T-helper 1 cell treated with Interleukin-12 subunit alpha and Interleukin-12 subunit beta and Interleukin-4 antibody, amounts not matched to agents 30 μg/mL and 1 μg/mL, for 36 hours (primary cell): ENCODE data around the gene ITIH2.
"Not testable (repeated sequence)": the region's sequence is repeated elsewhere in the genome, so short reads cannot be mapped to it uniquely, and the experiment has no call there.

Experiments used
- H3K27ac Mint-ChIP-seq: one replicate; pipeline ENCODE4 v1.8.0; 2021; ENCODE audit warnings: mild to moderate bottlenecking, mixed read lengths
- H3K27me3 Mint-ChIP-seq: one replicate; pipeline ENCODE4 v1.8.0; 2021; ENCODE audit warnings: low read depth, mixed read lengths
- H3K36me3 Mint-ChIP-seq: one replicate; pipeline ENCODE4 v1.8.0; 2021; ENCODE audit warnings: low read depth, mixed read lengths
- H3K4me1 Mint-ChIP-seq: one replicate; pipeline ENCODE4 v1.8.0; 2021; ENCODE audit warnings: low read depth, mixed read lengths
- H3K4me3 Mint-ChIP-seq: one replicate; pipeline ENCODE4 v1.8.0; 2021; ENCODE audit warnings: mild to moderate bottlenecking, moderate library complexity, mixed read lengths
- H3K9me3 Mint-ChIP-seq: one replicate; pipeline ENCODE4 v1.8.0; 2021; ENCODE audit warnings: mixed read lengths

Gene ITIH2, protein sequence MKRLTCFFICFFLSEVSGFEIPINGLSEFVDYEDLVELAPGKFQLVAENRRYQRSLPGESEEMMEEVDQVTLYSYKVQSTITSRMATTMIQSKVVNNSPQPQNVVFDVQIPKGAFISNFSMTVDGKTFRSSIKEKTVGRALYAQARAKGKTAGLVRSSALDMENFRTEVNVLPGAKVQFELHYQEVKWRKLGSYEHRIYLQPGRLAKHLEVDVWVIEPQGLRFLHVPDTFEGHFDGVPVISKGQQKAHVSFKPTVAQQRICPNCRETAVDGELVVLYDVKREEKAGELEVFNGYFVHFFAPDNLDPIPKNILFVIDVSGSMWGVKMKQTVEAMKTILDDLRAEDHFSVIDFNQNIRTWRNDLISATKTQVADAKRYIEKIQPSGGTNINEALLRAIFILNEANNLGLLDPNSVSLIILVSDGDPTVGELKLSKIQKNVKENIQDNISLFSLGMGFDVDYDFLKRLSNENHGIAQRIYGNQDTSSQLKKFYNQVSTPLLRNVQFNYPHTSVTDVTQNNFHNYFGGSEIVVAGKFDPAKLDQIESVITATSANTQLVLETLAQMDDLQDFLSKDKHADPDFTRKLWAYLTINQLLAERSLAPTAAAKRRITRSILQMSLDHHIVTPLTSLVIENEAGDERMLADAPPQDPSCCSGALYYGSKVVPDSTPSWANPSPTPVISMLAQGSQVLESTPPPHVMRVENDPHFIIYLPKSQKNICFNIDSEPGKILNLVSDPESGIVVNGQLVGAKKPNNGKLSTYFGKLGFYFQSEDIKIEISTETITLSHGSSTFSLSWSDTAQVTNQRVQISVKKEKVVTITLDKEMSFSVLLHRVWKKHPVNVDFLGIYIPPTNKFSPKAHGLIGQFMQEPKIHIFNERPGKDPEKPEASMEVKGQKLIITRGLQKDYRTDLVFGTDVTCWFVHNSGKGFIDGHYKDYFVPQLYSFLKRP

DNA sequence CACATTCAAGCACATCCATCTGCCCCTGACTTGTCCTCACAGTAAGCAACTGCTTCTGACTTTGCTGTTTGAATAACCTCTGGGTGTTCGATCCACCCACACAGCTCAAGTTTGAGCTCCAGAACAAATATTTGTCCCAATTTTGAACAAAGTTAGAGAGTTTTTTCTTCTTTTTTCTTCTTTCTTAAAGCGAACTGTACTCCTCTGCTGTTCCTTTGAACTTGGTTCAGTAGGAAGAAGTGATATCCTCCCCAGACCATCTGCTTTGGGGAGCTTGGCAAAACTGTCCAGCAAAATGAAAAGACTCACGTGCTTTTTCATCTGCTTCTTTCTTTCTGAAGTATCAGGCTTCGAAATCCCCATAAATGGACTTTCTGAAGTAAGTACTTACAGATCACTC, at the start of gene ITIH2:
Gene ITIH2 (plus strand): TSS at position 177 of the 400 bp plus-strand sequence. CDS start 119 bp downstream, at position 296.
- no peaks in the 10 kb centered on the region for H3K36me3 Mint-ChIP-seq
- peaks cover 36% of the 10 kb centered on the region for H3K27me3 Mint-ChIP-seq
- peaks cover 2% of the 10 kb centered on the region for H3K4me1 Mint-ChIP-seq
- H3K27ac Mint-ChIP-seq, result no peak within 1 kb of the TSS
- no peak within 1 kb of the TSS for H3K4me3 Mint-ChIP-seq
- no peaks in the 10 kb centered on the region for H3K9me3 Mint-ChIP-seq

DNA sequence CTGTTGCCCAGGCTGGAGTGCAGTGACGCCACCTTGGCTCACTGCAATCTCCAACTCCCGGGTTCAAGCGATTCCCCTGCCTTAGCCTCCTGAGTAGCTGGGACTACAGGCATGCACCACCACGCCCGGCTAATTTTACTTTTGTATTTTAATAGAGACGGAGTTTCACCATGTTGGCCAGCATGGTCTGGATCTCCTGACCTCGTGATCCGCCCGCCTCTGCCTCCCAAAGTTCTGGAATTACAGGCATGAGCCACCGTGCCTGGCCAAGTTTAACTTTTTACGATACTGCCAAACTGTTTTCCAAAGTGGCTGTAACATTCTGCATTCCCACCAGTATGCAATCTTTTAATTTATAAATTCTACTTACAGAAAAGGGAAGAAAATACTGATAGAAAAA, 46.0 kb upstream of the ITIH2 start:
- H3K4me1 Mint-ChIP-seq, H3K4me3 Mint-ChIP-seq, H3K27ac Mint-ChIP-seq, H3K9me3 Mint-ChIP-seq, H3K36me3 Mint-ChIP-seq: not testable (repeated sequence)
- H3K27me3 Mint-ChIP-seq, result peaks cover 17% of the 10 kb centered on the region

DNA sequence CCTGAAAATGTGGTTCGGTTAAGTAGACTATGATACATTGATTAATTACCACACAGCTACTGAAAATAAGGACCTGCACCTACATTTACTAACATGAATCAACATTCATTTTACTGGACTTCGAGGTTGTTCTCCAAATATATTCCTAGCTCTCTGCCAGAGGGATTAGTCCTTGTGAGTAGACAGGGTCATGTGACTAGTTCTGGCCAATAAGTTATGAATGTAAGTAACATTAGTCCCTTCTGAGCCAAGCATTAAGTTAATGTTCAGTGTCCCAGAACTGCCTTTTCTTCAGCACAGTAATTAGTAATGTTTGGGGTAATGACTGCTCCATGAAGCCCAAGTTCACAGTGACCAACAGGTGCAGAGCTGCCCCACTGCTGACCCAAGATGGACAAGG, 45.6 kb upstream of the ITIH2 start:
- H3K9me3 Mint-ChIP-seq, result no peaks in the 10 kb centered on the region
- H3K36me3 Mint-ChIP-seq, result no peaks in the 10 kb centered on the region
- H3K4me3 Mint-ChIP-seq, result no peak overlapping the region
- H3K27me3 Mint-ChIP-seq, result peaks cover 21% of the 10 kb centered on the region
- no peak overlapping the region for H3K27ac Mint-ChIP-seq
- H3K4me1 Mint-ChIP-seq, result no peaks in the 10 kb centered on the region

DNA sequence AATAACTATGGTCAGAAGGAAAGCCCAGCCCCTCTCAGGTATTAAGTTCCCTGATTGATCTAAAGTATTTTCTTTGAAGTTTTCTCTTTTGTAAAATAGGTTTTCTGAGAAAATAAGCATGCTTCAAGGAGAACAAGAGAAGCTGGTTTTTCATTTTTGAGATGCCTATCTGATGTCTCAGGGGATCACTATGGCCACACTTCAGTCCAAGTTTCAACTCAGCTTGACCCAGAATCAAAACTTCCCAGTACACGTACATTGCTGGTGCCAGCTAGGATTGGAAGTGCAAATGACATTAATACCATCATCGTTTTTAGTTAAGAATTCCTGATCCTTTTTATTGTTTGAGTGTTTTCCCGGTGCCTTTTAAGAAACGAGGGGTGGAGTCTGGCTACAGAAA, 43.6 kb upstream of the ITIH2 start:
- no peaks in the 10 kb centered on the region for H3K4me1 Mint-ChIP-seq
- H3K4me3 Mint-ChIP-seq, result no peak overlapping the region
- no peaks in the 10 kb centered on the region for H3K9me3 Mint-ChIP-seq
- no peak overlapping the region for H3K27ac Mint-ChIP-seq
- peaks cover 29% of the 10 kb centered on the region for H3K27me3 Mint-ChIP-seq
- H3K36me3 Mint-ChIP-seq, result no peaks in the 10 kb centered on the region

DNA sequence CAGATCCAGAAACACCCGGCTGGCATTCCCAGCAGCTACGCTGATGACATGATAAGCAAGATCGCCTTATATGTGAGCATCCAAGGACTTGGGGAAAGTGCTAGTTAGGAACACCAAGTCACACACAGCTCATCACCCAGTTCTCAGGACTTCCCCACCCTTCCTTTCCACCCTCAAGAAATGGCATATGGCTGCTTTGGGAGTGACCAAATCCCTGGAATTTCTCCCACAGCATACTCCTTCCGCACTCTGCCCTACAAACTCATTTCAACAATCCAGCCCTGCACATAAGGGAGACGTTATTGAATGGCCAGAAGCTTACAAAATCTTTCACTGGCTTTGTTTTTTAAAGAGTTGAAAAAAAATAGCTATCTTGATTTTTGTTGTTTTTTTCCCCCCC, 40.6 kb upstream of the ITIH2 start:
- H3K4me1 Mint-ChIP-seq, result peaks cover 4% of the 10 kb centered on the region
- peaks cover 46% of the 10 kb centered on the region for H3K27me3 Mint-ChIP-seq
- H3K36me3 Mint-ChIP-seq, result no peaks in the 10 kb centered on the region
- no peaks in the 10 kb centered on the region for H3K9me3 Mint-ChIP-seq
- H3K4me3 Mint-ChIP-seq, result no peak overlapping the region
- H3K27ac Mint-ChIP-seq, result no peak overlapping the region

DNA sequence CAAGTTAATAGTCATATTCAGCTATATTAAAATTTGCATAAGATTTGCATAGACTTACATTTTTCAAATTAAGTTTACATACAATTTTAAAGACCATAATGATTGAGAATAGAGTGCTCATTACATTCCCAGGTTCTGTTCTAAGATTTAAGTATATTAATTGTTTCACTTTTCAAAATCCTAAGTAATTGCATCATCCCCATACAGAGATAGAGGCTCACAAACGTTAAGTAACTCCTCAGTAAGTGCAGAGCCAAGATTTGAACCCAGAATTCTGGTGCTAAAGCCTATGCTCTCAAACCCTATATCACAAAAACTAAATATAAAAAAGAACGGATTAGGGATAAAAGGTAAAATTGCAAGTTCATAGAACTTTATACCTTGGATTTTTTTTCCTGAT, 38.4 kb upstream of the ITIH2 start:
- H3K4me1 Mint-ChIP-seq, result peaks cover 6% of the 10 kb centered on the region
- peaks cover 62% of the 10 kb centered on the region for H3K27me3 Mint-ChIP-seq
- no peak overlapping the region for H3K4me3 Mint-ChIP-seq
- no peaks in the 10 kb centered on the region for H3K9me3 Mint-ChIP-seq
- no peaks in the 10 kb centered on the region for H3K36me3 Mint-ChIP-seq
- no peak overlapping the region for H3K27ac Mint-ChIP-seq

DNA sequence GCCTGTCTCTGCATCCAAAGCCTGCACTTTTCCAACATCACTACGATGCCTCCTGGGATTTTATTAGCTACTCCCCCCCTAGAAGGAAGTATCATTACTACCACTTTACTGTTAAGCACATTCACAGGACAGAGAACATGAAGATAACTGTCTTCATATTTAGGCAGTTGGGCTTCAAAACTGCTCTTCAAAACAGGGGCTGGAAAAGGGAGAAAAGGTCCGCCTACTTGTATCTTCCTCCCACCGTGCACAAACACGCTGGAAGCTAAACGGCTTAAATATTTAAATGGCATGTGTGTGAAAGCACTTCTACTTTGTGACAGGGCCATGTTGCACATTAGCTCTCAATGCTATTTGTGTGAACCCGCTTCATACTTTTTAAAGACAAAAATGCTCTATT, 37.3 kb upstream of the ITIH2 start:
- H3K9me3 Mint-ChIP-seq, result no peaks in the 10 kb centered on the region
- H3K36me3 Mint-ChIP-seq, result no peaks in the 10 kb centered on the region
- H3K27ac Mint-ChIP-seq, result no peak overlapping the region
- H3K27me3 Mint-ChIP-seq, result peaks cover 66% of the 10 kb centered on the region
- no peak overlapping the region for H3K4me3 Mint-ChIP-seq
- H3K4me1 Mint-ChIP-seq, result peaks cover 6% of the 10 kb centered on the region

DNA sequence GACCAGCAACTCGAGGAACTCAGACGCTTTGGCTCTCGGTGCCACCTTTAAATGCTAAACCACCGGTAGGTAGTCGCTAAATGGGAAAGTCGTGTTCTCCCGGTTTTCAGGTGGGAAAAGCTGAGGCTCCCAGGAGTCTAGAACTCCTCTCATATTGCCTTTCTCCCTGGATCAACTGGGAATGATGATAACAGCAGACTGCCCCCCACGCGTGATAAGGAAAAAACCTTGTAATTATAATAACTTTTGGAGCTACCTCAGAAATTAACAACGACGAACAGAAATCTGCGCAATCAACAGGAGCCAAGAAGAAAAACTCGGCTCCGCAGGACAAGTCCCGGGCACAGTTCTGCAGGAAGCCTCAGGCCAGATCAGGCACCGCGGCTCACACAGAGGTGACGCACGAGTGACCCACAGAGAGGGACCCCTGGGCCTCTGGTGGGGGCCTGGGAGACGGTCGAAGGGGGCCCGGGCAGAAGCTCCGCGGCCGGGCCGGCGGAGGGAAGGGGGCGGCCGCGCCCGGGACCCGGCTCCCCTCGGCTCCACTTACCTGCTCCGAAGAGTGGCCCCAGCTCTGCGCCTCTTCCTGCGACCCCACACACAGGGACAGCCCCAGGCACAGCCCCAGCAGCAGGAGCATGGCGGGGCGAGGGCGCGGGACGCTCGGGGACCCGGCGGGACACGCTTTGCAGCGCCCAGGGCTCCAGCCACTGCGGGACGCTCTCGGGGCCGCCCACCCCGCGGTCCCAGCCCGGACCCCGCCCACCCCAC, 36.7 kb upstream of the ITIH2 start, which contains the start of gene ITIH5:
Gene ITIH5 (minus strand): TSS at position 714 of the 771 bp plus-strand sequence. CDS start 74 bp downstream, at position 640.
- peaks cover 6% of the 10 kb centered on the region for H3K4me1 Mint-ChIP-seq
- H3K4me3 Mint-ChIP-seq, result peak within 1 kb of the TSS; percentile 58
- H3K27ac Mint-ChIP-seq, result no peak within 1 kb of the TSS
- H3K27me3 Mint-ChIP-seq, result peaks cover 71% of the 10 kb centered on the region
- no peaks in the 10 kb centered on the region for H3K36me3 Mint-ChIP-seq
- no peaks in the 10 kb centered on the region for H3K9me3 Mint-ChIP-seq

DNA sequence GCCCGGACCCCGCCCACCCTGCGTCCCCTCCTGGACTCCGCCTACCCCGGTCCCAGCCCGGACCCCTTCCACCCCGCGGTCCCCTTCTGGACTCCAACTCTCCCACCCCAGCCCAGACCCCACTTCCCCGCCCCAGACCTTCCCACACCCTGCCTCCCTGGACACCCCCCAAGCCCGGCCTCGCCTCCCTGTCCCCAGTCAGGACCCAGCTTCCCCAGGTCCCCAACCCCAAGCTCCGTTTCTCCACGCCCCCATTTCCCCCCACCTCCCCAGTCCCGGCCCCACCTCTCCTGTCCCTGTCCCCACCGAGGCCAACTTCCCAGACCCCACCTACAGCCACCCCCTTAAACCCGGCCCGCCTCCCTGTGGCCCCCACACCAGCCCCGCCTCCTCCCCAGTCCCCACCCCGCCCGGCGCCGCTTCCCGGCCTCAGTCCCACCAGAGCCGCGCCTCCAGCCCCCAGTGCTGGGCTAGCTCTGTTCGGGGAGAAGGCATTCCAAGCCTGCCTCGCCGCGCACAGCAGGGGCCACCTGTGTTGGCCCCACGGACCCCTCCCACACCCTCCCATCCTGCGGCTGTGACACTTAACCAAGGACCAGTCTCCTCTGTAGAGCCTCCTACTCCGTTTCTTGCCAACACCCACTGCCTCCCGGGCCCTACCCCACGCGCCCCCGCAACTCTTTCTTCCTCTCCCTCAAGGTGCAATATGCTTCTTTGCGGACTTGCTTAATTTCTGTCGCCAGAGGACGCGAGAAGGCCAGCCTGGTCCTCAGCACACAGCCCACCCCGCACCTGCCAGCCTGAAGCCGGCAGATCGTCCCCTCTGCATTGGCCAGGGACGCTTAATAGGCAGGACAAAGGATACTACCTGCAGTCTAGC, 35.6 kb upstream of the ITIH2 start:
- Mint-ChIP-seq H3K27me3 (peaks cover 68% of the 10 kb centered on the region), H3K9me3 (no peaks in the 10 kb centered on the region), H3K4me3 (peak overlapping the region; percentile 58), H3K36me3 (no peaks in the 10 kb centered on the region), H3K27ac (no peak overlapping the region), H3K4me1 (peaks cover 6% of the 10 kb centered on the region)

DNA sequence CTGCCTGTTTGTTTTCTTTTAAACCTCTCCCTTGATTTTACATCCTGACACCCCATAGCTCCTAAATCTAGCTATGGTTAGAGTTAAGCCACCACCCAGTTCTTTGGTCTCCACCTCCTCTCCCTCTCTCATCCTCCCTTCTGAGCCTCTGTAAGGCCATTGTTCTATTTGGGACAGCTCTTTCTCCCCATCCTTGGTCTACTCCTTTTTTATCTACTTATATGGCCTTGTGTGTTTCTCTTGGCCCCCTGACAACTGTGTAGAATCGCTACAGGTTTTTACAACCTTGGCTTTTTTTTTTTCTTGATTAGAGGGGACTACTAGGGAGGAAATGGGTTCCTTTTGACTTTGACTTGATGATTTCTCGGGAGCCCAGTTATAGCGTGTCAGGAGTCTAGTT, 33.0 kb upstream of the ITIH2 start:
- H3K9me3 Mint-ChIP-seq, result no peaks in the 10 kb centered on the region
- H3K4me3 Mint-ChIP-seq, result no peak overlapping the region
- H3K27me3 Mint-ChIP-seq, result peaks cover 59% of the 10 kb centered on the region

DNA sequence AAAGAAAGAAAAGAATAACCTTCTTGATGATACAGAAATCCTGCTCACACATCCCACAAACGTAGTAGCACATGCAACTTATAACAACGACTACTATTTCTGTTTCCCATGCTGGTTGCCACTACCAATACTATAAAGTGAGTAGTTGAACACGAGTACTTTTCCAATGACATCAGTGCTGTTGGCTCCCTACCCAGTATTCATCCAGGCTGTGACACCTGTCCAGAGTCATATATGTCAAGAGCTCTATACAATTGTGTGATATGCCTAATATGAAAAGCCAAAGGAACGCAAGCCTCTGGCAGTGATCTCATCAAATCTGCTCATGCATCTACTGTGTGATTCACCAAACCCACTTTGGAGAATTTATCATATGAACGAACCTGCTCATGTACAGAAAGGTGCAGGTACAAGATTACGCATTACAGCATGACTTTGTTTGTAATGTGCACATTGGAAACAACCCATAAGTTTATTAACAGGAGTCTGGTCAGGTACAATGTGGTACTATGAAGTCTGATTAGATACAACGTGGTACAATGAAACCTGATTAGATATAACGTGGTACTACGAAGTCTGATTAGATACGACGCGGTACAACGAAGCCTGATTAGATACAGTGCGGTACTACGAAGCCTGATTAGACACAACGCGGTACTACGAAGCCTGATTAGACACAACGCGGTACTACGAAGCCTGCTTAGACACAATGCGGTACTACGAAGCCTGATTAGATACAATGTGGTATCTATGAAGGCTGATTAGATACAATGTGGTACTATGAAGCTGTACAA, 30.6 kb upstream of the ITIH2 start:
- Mint-ChIP-seq H3K27ac (no peak overlapping the region), H3K9me3 (no peaks in the 10 kb centered on the region), H3K4me3 (no peak overlapping the region), H3K27me3 (peaks cover 53% of the 10 kb centered on the region), H3K4me1 (peaks cover 1% of the 10 kb centered on the region), H3K36me3 (no peaks in the 10 kb centered on the region)

More for the DNA sequence above, 33.0 kb upstream of the ITIH2 start:
- Mint-ChIP-seq H3K36me3 (no peaks in the 10 kb centered on the region), H3K4me1 (peaks cover 6% of the 10 kb centered on the region), H3K27ac (no peak overlapping the region)

DNA sequence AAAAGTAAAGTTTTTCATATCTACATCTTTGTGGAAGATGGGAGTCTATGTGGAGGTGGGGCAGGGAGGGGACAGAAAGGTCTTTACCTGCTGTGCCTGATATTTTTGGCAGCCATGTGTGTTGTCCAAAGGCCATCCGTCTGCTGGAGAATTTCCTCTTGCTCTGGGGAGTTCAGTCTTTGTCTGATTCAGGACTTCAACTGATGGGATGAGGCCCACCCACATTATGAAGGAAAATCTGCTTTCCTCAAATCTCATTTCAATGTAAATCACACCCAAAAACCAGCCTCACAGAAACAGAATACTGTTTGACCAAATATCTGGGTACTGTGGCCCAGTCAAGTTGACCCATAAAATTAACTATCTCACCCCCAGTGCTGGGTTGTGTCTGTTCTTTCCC, 23.9 kb upstream of the ITIH2 start:
- Mint-ChIP-seq H3K27ac (no peak overlapping the region), H3K4me3 (no peak overlapping the region), H3K36me3 (no peaks in the 10 kb centered on the region), H3K9me3 (no peaks in the 10 kb centered on the region), H3K4me1 (no peaks in the 10 kb centered on the region), H3K27me3 (peaks cover 30% of the 10 kb centered on the region)

DNA sequence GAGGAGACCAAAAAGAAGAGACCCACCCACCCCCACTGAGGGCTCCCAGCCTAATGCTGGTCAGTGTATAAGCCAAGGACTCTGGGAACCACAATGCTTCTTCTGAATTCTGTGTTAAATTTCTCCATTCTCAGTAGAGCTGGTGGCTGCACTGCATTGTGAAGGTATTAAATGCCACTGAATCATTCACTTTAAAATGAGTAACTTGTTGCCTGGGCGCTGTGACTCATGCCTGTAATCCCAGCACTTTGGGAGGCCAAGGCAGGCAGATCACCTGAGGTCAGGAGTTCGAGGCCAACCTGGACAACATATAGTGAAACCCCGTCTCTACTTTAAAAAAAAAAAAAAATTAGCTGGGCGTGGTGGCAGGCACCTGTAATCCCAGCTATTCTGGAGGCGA, 23.0 kb upstream of the ITIH2 start:
- H3K4me1 Mint-ChIP-seq, H3K9me3 Mint-ChIP-seq, H3K36me3 Mint-ChIP-seq, H3K27ac Mint-ChIP-seq, H3K4me3 Mint-ChIP-seq: not testable (repeated sequence)
- peaks cover 34% of the 10 kb centered on the region for H3K27me3 Mint-ChIP-seq
